Brain microvascular endothelial cell (primary cell): Measurements from ENCODE around the gene CD37.

Experiments used
- DNase-seq: peaks from one replicate; pipeline ENCODE4 v3.0.0-alpha.2; 2020
- H3K27ac ChIP-seq: fragments of 250-450 bp; sonication (Bioruptor Pico); 2 replicates; pipeline ENCODE4 v1.5.1; 2020; ENCODE audit warnings: mild to moderate bottlenecking, moderate library complexity
- H3K27me3 ChIP-seq: fragments of 250-450 bp; sonication (Bioruptor Pico); replicated peaks from 2 replicates; pipeline ENCODE4 v1.5.1; 2020; ENCODE audit warnings: mild to moderate bottlenecking
- H3K36me3 ChIP-seq: fragments of 250-450 bp; sonication (Bioruptor Pico); replicated peaks from 2 replicates; pipeline ENCODE4 v1.5.1; 2020; ENCODE audit warnings: mild to moderate bottlenecking
- H3K4me3 ChIP-seq: 2 replicates; pipeline ENCODE4 v1.5.1; 2011; ENCODE audit warnings: low read depth, mild to moderate bottlenecking, control low read depth, low read length, moderate library complexity
- CTCF ChIP-seq: IDR thresholded peaks from 2 replicates; pipeline ENCODE4 v1.5.1; 2011; ENCODE audit warnings: low read depth, mild to moderate bottlenecking, moderate library complexity, low read length, control low read depth, inconsistent platforms; ENCODE audit errors: missing control alignments
- in situ Hi-C: cut with HindIII; loops from 2 replicates; pipeline ENCODE4 v1.10.0; 2017; ENCODE audit warnings: low sequenced_read_pairs, low pct_ligation_motif_present

Gene CD37

GRCh38 chr19:49338023-49338677 lies 2.9 kb downstream of the CD37 start:
- no peak for TF ChIP-seq CTCF
- no peak for DNase-seq
- in situ Hi-C loops: no loop called here
- Histone ChIP-seq H3K4me3 (no peak overlapping the region), H3K36me3 (peaks cover 20% of the 10 kb centered on the region), H3K27me3 (no peaks in the 10 kb centered on the region), H3K27ac (no peak overlapping the region)

- Histone ChIP-seq H3K36me3 (peaks cover 23% of the 10 kb centered on the region), H3K27ac (no peak overlapping the region), H3K27me3 (no peaks in the 10 kb centered on the region), H3K4me3 (peak overlapping the region; percentile 20)
- peak; percentile 6 for TF ChIP-seq CTCF
- peak; percentile 47 for DNase-seq
- in situ Hi-C loops: no loop called here
Measured at GRCh38 chr19:49338691-49339300, 3.6 kb downstream of the CD37 start.

GRCh38 chr19:49339301-49340068 lies 4.3 kb downstream of the CD37 start:
- Histone ChIP-seq H3K27me3 (no peaks in the 10 kb centered on the region), H3K4me3 (peak overlapping the region; percentile 20), H3K36me3 (peaks cover 27% of the 10 kb centered on the region), H3K27ac (no peak overlapping the region)
- in situ Hi-C loops: no loop called here
- peak; percentile 78 for DNase-seq
- TF ChIP-seq CTCF: no peak

- no peak for TF ChIP-seq CTCF
- DNase-seq: no peak
- in situ Hi-C loops: no loop called here
- peaks cover 34% of the 10 kb centered on the region for H3K36me3 ChIP-seq
- H3K4me3 ChIP-seq: no peak overlapping the region
- H3K27ac ChIP-seq: no peak overlapping the region
- no peaks in the 10 kb centered on the region for H3K27me3 ChIP-seq
Measured at GRCh38 chr19:49340069-49340864, 5.1 kb downstream of the CD37 start.

- Histone ChIP-seq H3K27me3 (no peaks in the 10 kb centered on the region), H3K4me3 (no peak overlapping the region), H3K27ac (no peak overlapping the region), H3K36me3 (peaks cover 40% of the 10 kb centered on the region)
- in situ Hi-C loops: no loop called here
- no peak for TF ChIP-seq CTCF
- no peak for DNase-seq
Measured at GRCh38 chr19:49340865-49341718, 5.9 kb downstream of the CD37 start.
